ENCODE data around the gene BICDL1.

GRCh38 chr12:119959435-119959834 lies 29.6 kb upstream of the BICDL1 start:
- TF ChIP-seq CTCF (IDR thresholded peaks at IDR 0.05; ENCODE audit: insufficient read depth, low read length) (no peak), POLR2AphosphoS5 (IDR thresholded peaks at IDR 0.05; ENCODE audit: low read depth) (no peak)
